ENCODE data around the gene EGFLAM. TPM values are rescaled to one million over a fixed set of nuclear protein-coding genes. Genes with fewer than 3 reads are reported as not detected.

Gene EGFLAM
- total and polyA plus RNA-seq, 9 of the 15 experiments (the other 6 are each of a cell fraction or from before 2014, with no cell fraction given) = 0.09 to 2.5 (median 1.0) TPM

DNA sequence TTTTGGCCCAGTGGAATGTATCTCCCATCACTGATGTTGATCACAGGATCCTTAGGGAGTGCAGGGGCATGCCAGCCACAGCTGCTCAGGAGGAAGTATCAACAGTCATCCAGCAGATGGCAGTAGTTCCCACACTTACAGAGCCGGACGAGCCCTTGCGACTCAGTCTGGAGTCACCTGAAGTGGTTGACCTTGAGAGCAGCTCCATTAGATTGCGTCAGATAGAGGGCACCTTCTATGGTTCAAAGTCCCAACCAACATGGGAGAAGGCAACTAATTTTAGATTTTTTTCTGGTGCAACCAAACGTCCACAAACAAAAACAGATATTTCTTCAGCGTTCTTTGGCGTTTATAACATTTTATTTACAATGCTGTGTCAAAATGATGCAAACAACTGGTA, 124.5 kb downstream of the EGFLAM start (continued):
- TF ChIP-seq JUND (IDR thresholded peaks at IDR 0.05; ENCODE audit: borderline replicate concordance, low read depth, low read length) = peak; percentile 71
- peak; percentile 68; the same call in 1 of the 3 replicates for TF ChIP-seq JUND (tag; IDR thresholded peaks at IDR 0.05; ENCODE audit: borderline replicate concordance, low read depth, low read length)
- TF ChIP-seq, protein P1, sequence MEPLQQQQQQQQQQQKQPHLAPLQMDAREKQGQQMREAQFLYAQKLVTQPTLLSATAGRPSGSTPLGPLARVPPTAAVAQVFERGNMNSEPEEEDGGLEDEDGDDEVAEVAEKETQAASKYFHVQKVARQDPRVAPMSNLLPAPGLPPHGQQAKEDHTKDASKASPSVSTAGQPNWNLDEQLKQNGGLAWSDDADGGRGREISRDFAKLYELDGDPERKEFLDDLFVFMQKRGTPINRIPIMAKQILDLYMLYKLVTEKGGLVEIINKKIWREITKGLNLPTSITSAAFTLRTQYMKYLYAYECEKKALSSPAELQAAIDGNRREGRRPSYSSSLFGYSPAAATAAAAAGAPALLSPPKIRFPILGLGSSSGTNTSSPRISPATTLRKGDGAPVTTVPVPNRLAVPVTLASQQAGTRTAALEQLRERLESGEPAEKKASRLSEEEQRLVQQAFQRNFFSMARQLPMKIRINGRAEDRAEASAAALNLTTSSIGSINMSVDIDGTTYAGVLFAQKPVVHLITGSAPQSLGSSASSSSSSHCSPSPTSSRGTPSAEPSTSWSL (CRISPR knock-in tag; IDR thresholded peaks at IDR 0.05; ENCODE audit: borderline replicate concordance) = no peak
- TF ChIP-seq KDM2B (CRISPR knock-in tag; IDR thresholded peaks at IDR 0.05) = no peak
- TF ChIP-seq ZNF785 (CRISPR knock-in tag; IDR thresholded peaks at IDR 0.05) = no peak
- TF ChIP-seq ZNF445 (CRISPR knock-in tag; IDR thresholded peaks at IDR 0.05; ENCODE audit: low read depth) = no peak
- TF ChIP-seq CREM (IDR thresholded peaks at IDR 0.05; ENCODE audit: low read depth) = no peak
- TF ChIP-seq, protein P2, sequence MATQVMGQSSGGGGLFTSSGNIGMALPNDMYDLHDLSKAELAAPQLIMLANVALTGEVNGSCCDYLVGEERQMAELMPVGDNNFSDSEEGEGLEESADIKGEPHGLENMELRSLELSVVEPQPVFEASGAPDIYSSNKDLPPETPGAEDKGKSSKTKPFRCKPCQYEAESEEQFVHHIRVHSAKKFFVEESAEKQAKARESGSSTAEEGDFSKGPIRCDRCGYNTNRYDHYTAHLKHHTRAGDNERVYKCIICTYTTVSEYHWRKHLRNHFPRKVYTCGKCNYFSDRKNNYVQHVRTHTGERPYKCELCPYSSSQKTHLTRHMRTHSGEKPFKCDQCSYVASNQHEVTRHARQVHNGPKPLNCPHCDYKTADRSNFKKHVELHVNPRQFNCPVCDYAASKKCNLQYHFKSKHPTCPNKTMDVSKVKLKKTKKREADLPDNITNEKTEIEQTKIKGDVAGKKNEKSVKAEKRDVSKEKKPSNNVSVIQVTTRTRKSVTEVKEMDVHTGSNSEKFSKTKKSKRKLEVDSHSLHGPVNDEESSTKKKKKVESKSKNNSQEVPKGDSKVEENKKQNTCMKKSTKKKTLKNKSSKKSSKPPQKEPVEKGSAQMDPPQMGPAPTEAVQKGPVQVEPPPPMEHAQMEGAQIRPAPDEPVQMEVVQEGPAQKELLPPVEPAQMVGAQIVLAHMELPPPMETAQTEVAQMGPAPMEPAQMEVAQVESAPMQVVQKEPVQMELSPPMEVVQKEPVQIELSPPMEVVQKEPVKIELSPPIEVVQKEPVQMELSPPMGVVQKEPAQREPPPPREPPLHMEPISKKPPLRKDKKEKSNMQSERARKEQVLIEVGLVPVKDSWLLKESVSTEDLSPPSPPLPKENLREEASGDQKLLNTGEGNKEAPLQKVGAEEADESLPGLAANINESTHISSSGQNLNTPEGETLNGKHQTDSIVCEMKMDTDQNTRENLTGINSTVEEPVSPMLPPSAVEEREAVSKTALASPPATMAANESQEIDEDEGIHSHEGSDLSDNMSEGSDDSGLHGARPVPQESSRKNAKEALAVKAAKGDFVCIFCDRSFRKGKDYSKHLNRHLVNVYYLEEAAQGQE (IDR thresholded peaks at IDR 0.05; ENCODE audit: borderline replicate concordance) = peak; percentile 63; the same call in 1 of the 2 replicates
- TF ChIP-seq, protein P2 (CRISPR knock-in tag; IDR thresholded peaks at IDR 0.05; ENCODE audit: low read depth) = no peak
- no peak for TF ChIP-seq FOXA1 (IDR thresholded peaks at IDR 0.05; ENCODE audit: borderline replicate concordance)
- TF ChIP-seq ARID1B (IDR thresholded peaks at IDR 0.05) = peak; percentile 10; the same call in 1 of the 2 replicates
- TF ChIP-seq ZNF408 (CRISPR knock-in tag; IDR thresholded peaks at IDR 0.05; ENCODE audit: low read depth) = no peak
- TF ChIP-seq NUFIP1 (IDR thresholded peaks at IDR 0.05; ENCODE audit: partially characterized antibody) = no peak
- peak in 1 of 2 experiments; percentile 72; a peak in 1 of 4 replicates for TF ChIP-seq RCOR1 (IDR thresholded peaks at IDR 0.05; ENCODE audit: borderline replicate concordance in 1 of 2, low read depth in 2 of 2, low read length in 2 of 2)
- no peak for TF ChIP-seq THRAP3 (IDR thresholded peaks at IDR 0.05; ENCODE audit: borderline replicate concordance)
- TF ChIP-seq ZNF79 (CRISPR knock-in tag; IDR thresholded peaks at IDR 0.05; ENCODE audit: low read depth) = no peak
- no peak for TF ChIP-seq ZNF668 (CRISPR knock-in tag; IDR thresholded peaks at IDR 0.05)
- TF ChIP-seq, protein P3, sequence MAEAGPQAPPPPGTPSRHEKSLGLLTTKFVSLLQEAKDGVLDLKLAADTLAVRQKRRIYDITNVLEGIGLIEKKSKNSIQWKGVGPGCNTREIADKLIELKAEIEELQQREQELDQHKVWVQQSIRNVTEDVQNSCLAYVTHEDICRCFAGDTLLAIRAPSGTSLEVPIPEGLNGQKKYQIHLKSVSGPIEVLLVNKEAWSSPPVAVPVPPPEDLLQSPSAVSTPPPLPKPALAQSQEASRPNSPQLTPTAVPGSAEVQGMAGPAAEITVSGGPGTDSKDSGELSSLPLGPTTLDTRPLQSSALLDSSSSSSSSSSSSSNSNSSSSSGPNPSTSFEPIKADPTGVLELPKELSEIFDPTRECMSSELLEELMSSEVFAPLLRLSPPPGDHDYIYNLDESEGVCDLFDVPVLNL (CRISPR knock-in tag; IDR thresholded peaks at IDR 0.05; ENCODE audit: low read depth) = no peak

Measured in K562 (cell line).